Loucy (cell line): ENCODE results near the gene ZNF791.

Source experiments
- H2AFZ ChIP-seq: fragments of 200-600 bp; sonication (generic); 2 replicates; pipeline ENCODE4 v1.6.0; 2016; ENCODE audit warnings: antibody characterized with exemption, mild to moderate bottlenecking, low read length, moderate library complexity
- H3F3A ChIP-seq: fragments of 200-600 bp; 2 replicates; pipeline ENCODE4 v1.6.0; 2016; ENCODE audit warnings: antibody characterized with exemption, low read depth, mild to moderate bottlenecking
- H3K27me3 ChIP-seq: fragments of 200-600 bp; sonication (generic); 2 replicates; pipeline ENCODE4 v1.6.1; 2014; ENCODE audit warnings: low read length, mild to moderate bottlenecking; ENCODE audit not compliant: insufficient read depth, poor library complexity, severe bottlenecking
- H3K36me3 ChIP-seq: fragments of 200-600 bp; sonication (generic); 2 replicates; pipeline ENCODE4 v1.6.1; 2016; ENCODE audit warnings: low read length; ENCODE audit not compliant: insufficient read depth
- H3K4me1 ChIP-seq: fragments of 200-600 bp; sonication (generic); 2 replicates; pipeline ENCODE4 v1.5.1; 2014; ENCODE audit warnings: low read length, mild to moderate bottlenecking; ENCODE audit not compliant: insufficient read depth, poor library complexity, severe bottlenecking
- H3K4me2 ChIP-seq: fragments of 200-600 bp; sonication (generic); 2 replicates; pipeline ENCODE4 v1.6.0; 2014; ENCODE audit warnings: antibody characterized with exemption, low read length, low read depth, mild to moderate bottlenecking; ENCODE audit not compliant: poor library complexity, severe bottlenecking
- H3K4me3 ChIP-seq: fragments of 200-600 bp; sonication (generic); 2 replicates; pipeline ENCODE4 v1.5.1; 2014; ENCODE audit warnings: low read length, mild to moderate bottlenecking, mixed read lengths; ENCODE audit not compliant: poor library complexity, severe bottlenecking
- H3K79me2 ChIP-seq: fragments of 200-600 bp; sonication (generic); 2 replicates; pipeline ENCODE4 v1.6.1; 2014; ENCODE audit warnings: low read length; ENCODE audit not compliant: insufficient read depth
- H3K9ac ChIP-seq: fragments of 200-600 bp; sonication (generic); 2 replicates; pipeline ENCODE4 v1.6.0; 2014; ENCODE audit warnings: mild to moderate bottlenecking, low read depth, low read length, moderate library complexity; ENCODE audit not compliant: poor library complexity, severe bottlenecking
- H3K9me2 ChIP-seq: fragments of 200-600 bp; sonication (generic); replicated peaks from 2 replicates; pipeline ENCODE4 v1.6.1; 2016; ENCODE audit warnings: low read depth, low read length, mixed read lengths
- H3K9me3 ChIP-seq: fragments of 200-600 bp; sonication (generic); 2 replicates; pipeline ENCODE4 v1.6.1; 2014; ENCODE audit warnings: mild to moderate bottlenecking, antibody characterized with exemption, low read length, low read depth; ENCODE audit not compliant: insufficient read depth
- H4K20me1 ChIP-seq: fragments of 200-600 bp; sonication (generic); 2 replicates; pipeline ENCODE4 v1.6.0; 2014; ENCODE audit warnings: antibody characterized with exemption, low read length, mild to moderate bottlenecking; ENCODE audit not compliant: insufficient read depth, poor library complexity, severe bottlenecking
- EZH2phosphoT487 ChIP-seq: fragments of 200-600 bp; IDR thresholded peaks from 2 replicates; pipeline ENCODE4 v1.6.1; 2018; ENCODE audit warnings: antibody characterized with exemption, mild to moderate bottlenecking, moderate library complexity, borderline replicate concordance
- TF ChIP-seq, protein P1 (sequence below): fragments of 200-600 bp; sonication (generic); conservative IDR thresholded peaks from 2 replicates; pipeline ENCODE4 v1.5.1; 2014; ENCODE audit warnings: mild to moderate bottlenecking, antibody characterized with exemption, low read length

The ZNF791 gene

DNA sequence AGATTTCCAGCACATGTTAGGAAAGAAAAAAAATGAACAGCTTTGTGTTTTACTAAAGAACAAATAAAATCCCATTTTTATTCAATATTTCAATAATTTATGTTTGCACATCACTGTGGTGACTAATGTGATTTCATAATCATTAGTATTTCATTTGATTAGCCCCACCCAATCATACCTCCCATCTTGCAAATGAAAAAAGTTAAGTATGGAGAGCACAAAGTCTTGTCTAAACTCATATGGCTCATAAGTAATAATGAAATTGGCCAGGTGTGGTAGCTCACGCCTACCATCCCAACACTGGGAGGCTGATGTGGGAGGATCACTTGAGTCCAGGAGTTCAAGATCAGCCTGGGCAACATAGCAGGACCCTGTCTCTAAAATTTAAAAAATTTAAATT lies 3.9 kb upstream of the ZNF791 start:
- Histone ChIP-seq H3K36me3 (no peaks in the 10 kb centered on the region), H3K27me3 (no peaks in the 10 kb centered on the region), H3K9me2 (no peaks in the 10 kb centered on the region), H2AFZ (no peak overlapping the region), H3F3A (no peaks in the 10 kb centered on the region), H4K20me1 (peaks cover 10% of the 10 kb centered on the region), H3K4me3 (no peak overlapping the region), H3K4me1 (peaks cover 21% of the 10 kb centered on the region), H3K4me2 (no peak overlapping the region), H3K9ac (no peak overlapping the region), H3K9me3 (no peaks in the 10 kb centered on the region), H3K79me2 (peaks cover 40% of the 10 kb centered on the region)
- no peak for TF ChIP-seq EZH2phosphoT487
- TF ChIP-seq, protein P1, sequence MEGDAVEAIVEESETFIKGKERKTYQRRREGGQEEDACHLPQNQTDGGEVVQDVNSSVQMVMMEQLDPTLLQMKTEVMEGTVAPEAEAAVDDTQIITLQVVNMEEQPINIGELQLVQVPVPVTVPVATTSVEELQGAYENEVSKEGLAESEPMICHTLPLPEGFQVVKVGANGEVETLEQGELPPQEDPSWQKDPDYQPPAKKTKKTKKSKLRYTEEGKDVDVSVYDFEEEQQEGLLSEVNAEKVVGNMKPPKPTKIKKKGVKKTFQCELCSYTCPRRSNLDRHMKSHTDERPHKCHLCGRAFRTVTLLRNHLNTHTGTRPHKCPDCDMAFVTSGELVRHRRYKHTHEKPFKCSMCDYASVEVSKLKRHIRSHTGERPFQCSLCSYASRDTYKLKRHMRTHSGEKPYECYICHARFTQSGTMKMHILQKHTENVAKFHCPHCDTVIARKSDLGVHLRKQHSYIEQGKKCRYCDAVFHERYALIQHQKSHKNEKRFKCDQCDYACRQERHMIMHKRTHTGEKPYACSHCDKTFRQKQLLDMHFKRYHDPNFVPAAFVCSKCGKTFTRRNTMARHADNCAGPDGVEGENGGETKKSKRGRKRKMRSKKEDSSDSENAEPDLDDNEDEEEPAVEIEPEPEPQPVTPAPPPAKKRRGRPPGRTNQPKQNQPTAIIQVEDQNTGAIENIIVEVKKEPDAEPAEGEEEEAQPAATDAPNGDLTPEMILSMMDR: no peak

DNA sequence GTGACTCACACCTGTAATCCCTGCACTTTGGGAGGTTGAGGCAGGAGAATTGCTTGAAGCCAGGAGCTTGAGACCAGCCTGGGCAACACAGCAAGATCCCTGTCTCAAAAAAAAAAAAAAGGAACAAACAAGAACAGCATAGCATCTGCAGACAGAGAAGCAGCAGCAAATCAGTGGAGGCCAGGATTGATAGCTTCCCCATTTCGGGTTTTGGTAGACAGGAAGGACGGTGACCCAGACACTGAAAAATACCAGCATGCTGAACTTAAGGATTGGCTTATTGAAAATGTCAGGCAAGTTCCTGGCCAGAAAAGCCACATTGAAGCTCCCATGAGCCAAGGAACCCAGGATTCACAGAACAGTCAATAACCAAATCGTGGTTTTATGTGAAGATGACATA lies 3.1 kb upstream of the ZNF791 start:
- H3K9ac ChIP-seq: no peak overlapping the region
- H3K4me2 ChIP-seq: no peak overlapping the region
- H3K4me1 ChIP-seq: peaks cover 25% of the 10 kb centered on the region
- H4K20me1 ChIP-seq: peaks cover 18% of the 10 kb centered on the region
- no peaks in the 10 kb centered on the region for H3K27me3 ChIP-seq
- no peaks in the 10 kb centered on the region for H3K9me3 ChIP-seq
- no peak overlapping the region for H2AFZ ChIP-seq
- no peaks in the 10 kb centered on the region for H3F3A ChIP-seq
- no peak overlapping the region for H3K4me3 ChIP-seq
- no peaks in the 10 kb centered on the region for H3K36me3 ChIP-seq
- TF ChIP-seq EZH2phosphoT487: no peak
- TF ChIP-seq, protein P1: no peak
- H3K9me2 ChIP-seq: no peaks in the 10 kb centered on the region
- peaks cover 44% of the 10 kb centered on the region for H3K79me2 ChIP-seq

DNA sequence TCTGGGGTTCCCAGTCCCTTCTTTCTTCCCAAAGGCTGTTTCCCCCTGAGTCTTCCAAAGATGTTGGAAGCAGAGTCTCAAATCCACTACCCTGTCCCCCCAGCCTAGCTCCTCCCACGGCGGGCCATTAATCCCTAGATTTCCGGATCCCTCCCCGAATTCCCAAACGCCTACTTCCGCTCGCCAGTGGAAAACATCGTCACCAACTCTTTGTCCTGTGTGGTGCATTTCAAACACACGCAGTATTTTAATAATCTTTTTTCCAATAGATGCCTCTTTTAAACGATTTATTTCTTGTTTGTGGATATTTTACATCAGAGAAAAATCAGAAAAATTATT lies 610 bp downstream of the ZNF791 start:
- Histone ChIP-seq H3K27me3 (no peaks in the 10 kb centered on the region), H2AFZ (peak overlapping the region; percentile 88), H3K4me1 (peaks cover 43% of the 10 kb centered on the region), H3K36me3 (no peaks in the 10 kb centered on the region), H3K79me2 (peaks cover 71% of the 10 kb centered on the region), H4K20me1 (peaks cover 44% of the 10 kb centered on the region), H3K4me3 (peak overlapping the region; percentile 90), H3K9me3 (no peaks in the 10 kb centered on the region), H3K4me2 (peak overlapping the region; percentile 99), H3K9ac (peak overlapping the region; percentile 77), H3F3A (no peaks in the 10 kb centered on the region), H3K9me2 (no peaks in the 10 kb centered on the region)
- TF ChIP-seq EZH2phosphoT487: no peak
- TF ChIP-seq, protein P1: no peak
